Activated CD4-positive, alpha-beta T cell treated with anti-CD3 and anti-CD28 coated beads, Interleukin-2, amount 50 U/mL, for 4 hours (primary cell): ENCODE data around the gene KCNMB1.
"Not testable (repeated sequence)": the region's sequence is repeated elsewhere in the genome, so short reads cannot be mapped to it uniquely, and the experiment has no call there.

Experiments
- DNase-seq, 2 experiments: peaks; one replicate each; pipeline ENCODE4 v3.0.0-alpha.2; 2020

The KCNMB1 gene

GRCh38 chr5:170413897-170414296, 24.7 kb upstream of the KCNMB1 start:
- DNase-seq: no peak

DNA sequence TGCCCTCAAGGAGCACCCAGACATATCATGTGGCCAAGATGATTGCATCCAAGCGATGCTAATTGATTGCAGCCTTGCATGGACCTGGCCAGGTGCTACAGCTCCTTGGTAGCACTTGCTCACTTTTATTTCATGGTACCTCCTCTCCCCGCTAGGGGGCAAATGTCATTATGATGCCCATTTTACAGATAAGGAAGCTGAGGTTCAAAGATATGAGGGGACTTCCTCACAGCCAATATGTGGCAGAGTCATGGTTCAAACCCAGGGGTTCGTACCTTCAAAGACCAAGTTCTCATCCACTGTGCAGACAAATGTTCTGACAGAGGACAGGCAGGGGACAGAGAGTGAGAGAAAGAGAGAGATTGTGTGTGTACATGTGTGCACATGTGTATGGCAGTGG, 21.9 kb upstream of the KCNMB1 start:
- DNase-seq: no peak

GRCh38 chr5:170410401-170410800, 21.2 kb upstream of the KCNMB1 start:
- DNase-seq: no peak

GRCh38 chr5:170408877-170409660, 19.9 kb upstream of the KCNMB1 start:
- no peak for DNase-seq

DNA sequence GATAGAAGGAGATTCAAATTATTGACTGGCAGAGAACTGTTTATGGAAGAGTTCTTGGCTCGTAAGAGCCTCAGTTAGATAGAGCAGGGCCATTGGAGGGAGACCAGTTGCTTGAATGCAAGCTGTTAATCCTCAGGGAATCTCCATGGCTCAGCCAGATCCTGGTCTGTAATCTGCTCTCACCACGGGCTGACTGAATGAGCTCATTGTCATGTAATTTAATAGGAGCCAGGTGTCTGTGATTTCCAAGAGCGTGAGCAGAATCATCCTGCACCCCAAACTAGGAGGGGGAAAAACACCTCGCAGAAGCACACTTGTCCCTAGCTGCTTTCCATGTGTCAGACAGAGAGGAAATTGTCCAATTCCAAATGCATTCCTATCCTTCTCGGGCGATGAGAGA, 19.1 kb upstream of the KCNMB1 start:
- DNase-seq: no peak

GRCh38 chr5:170407062-170407461, 17.9 kb upstream of the KCNMB1 start:
- DNase-seq: no peak

GRCh38 chr5:170405817-170406216, 16.6 kb upstream of the KCNMB1 start:
- no peak for DNase-seq

GRCh38 chr5:170404398-170404797, 15.2 kb upstream of the KCNMB1 start:
- no peak for DNase-seq

DNA sequence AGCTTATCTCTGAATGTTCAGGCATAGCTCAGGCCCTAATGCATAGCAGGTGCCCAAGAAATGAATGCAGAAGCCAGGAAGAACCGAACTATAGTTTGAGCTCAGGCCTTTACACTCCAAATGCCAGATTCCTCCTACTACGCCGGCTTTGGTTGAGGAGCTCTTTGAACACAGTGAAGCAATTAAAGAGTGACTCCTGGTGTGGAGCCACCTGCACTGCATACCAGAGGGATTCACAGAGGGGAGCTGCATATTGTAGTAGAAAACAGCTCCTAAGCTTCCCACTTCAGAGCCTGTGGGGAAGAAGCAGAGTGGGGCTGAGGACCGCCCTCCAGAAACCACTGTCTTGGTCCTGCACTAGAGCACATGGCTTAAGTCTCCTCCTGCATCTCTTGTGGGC, 14.5 kb upstream of the KCNMB1 start:
- no peak for DNase-seq

GRCh38 chr5:170402508-170402907, 13.3 kb upstream of the KCNMB1 start:
- DNase-seq: no peak

DNA sequence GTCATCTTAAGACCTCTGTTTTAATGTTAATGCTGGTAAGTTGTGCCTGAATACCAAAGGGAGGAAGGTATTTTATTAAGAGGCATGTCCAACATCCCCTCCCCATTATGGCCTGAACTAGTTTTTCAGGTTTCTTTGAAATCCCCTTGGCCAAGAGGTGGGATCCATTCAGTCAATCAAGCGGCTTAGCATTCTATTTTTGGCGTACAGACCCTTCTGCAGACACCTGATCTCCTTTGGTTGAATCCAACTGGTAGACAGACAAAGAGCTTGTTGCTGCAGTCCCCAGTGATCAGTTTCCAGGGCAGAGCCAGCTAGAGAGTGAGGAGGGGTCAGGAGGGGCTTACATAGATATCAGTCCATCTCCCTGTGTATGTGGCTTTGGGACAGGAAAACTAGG, 7.9 kb upstream of the KCNMB1 start:
- DNase-seq: no peak

DNA sequence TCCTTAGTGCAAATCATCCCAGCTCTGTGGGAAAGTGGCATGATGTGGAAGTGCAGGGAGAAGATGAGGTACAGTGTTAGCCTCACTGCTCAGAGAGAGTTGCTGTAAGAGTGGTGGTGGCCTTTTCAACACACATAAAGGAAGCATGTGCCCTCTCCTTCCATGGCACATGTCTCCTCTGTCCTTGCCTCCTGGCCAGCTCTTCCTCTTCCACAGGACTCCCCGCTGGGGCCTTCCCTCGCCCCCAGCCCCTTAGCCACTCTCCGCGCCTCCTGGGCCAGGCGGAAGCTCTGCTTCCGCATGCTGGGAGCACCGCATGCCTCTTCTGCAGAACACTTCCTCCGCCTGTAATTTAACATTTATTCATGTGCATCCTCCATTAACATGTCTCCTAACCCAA, 4.8 kb upstream of the KCNMB1 start:
- DNase-seq: no peak

- DNase-seq: peak; percentile 20 to 39
Measured at GRCh38 chr5:170393235-170393634, 4.1 kb upstream of the KCNMB1 start.

DNA sequence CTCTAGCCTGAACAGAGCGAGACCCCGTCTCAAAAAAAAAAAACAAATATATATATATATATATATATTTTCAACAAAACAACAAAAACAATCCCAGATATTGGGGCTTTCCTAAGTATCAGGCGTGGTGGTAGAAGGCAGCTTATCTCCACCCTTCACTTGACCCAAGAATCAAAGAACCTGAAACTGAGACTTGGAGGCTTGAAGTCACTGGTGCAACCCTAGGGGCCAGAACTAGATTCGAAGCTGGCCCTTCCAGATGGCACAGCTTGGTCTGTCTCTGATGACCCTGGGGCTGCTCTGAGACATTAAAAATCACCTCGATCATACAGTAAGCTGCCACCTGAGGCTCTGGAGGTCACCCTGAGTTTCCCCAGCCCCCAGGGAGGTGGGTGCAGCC, 1.3 kb upstream of the KCNMB1 start:
- DNase-seq: no peak

DNA sequence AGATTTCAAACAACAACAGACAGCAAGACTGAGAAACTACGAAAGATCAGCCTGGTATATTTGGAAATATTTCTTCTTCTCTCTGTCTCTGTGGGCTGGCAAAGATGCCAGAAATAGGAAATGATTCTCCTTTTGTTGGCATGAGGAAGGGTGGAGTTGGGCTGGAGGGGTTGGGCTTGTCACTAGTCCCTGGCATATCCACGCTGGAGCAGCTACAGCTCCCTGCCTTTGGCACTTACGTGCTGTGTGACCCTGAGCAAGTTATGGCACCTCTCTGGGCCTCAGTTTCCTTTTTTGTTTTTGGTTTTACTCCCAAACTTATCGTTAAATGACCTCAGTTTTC, 354 bp upstream of the KCNMB1 start:
- no peak for DNase-seq

DNA sequence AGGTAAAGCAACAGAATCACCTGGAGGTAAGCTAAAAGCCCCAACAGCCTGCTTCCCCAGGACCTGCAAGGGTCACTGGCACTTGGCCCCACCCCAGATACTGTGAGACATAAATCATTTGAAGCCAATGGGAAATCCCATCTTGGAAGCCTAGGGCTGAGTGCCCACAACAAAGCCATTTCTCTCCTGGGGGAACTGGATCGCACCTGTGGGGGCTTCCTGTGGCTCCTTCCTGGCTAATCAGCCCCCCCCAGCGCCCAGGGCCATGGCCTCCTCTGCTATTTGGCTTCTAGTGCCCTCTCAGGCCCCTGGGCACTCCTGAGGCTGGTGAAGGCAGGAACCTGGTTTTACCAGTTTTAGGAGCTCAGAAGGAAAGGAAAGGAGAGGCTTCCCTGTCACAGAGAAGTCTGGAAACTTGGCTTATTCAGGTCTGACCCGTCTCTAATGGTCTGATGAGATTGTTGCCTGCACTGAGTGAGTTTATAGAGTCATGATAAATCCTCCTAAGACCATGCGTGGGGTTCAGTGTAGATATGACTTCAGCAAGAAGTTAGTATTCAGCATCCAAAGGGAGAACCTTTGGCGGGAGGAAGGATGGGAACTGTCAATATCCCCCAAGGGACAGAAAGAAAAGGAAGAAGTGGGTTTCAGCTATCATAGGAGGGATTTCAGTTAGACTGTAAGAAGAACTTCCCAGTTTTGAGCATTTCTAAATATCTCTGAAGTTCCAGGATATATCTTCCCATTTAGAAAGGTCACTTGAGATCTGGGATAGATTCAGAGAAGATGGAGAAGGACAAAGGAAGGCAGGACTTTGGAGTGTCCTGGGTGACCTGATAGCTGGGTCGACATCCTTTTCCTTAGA, 1.2 kb downstream of the KCNMB1 start:
- no peak for DNase-seq

GRCh38 chr5:170386743-170387395, 2.3 kb downstream of the KCNMB1 start:
- DNase-seq: no peak

DNA sequence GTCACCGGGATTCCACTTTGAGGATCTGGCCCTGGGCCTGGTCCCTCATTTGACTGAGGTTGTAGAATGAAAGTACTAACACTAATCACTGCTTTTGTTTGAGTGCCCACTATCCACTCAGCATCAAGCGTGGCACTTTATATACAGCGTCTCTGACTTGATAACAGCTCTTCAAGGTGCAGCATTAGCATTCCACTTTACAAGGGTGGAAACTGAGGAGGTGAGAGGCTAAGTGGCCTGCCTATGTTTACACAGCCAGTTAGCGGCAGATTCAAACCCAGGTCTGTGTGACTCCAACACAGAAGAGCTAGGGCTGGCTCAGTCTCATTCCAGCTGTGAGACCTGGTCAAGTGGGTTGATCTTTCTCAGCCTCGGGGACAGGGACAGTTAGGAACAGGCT, 5.9 kb downstream of the KCNMB1 start:
- no peak for DNase-seq

GRCh38 chr5:170382790-170383189, 6.4 kb downstream of the KCNMB1 start:
- no peak for DNase-seq

GRCh38 chr5:170380361-170380951, 8.7 kb downstream of the KCNMB1 start:
- DNase-seq: no peak

DNA sequence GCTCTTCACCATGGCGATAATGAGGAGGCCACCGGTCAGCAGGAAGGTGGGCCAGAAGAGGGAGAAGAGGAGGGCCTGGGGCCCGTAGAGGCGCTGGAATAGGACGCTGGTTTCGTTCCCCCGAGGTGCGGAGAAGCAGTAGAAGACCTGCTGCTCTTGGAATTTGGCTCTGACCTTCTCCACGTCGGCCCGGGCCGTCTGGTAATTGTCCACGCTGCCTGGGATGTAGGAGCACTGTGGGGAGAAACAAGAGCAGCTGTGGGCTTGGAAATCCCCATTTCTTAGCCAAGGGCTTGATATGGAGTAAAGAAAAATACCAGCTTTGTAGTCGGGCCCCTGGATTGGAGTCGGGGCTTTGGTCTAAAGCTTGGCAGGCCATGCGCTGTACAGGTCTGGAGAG, 10.4 kb downstream of the KCNMB1 start:
- no peak for DNase-seq

DNA sequence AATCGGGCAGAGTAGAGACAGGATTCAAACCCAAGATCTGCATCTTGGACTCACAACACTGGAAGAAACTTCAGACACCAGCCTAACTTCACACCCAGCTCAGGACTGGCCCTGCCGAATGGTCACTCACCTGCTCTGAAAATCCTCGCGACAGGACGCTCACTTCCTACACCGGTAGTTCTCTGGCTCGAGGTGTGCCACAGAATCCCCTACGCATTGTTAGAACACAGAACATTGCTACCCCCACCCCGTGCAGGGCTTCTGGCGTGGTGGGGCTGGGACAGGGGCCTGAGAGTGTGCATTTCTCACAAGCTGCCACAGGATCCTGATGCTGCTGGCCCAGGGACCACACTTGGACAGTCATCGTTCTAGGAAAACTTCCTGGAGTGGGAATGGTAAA, 12.1 kb downstream of the KCNMB1 start:
- no peak for DNase-seq

- DNase-seq: not testable (repeated sequence)
Measured at GRCh38 chr5:170376526-170376925, 12.6 kb downstream of the KCNMB1 start.

- no peak for DNase-seq
Measured at GRCh38 chr5:170375283-170375682, 13.9 kb downstream of the KCNMB1 start.
